Glomerular visceral epithelial cell (primary cell): ENCODE data around the gene ZNG1F.
"Not testable (repeated sequence)": the region's sequence is repeated elsewhere in the genome, so short reads cannot be mapped to it uniquely, and the experiment has no call there.

Experiments
- DNase-seq: peaks from one replicate; pipeline ENCODE4 v3.0.0-alpha.2; 2016; ENCODE audit errors: extremely low spot score

ZNG1F gene

DNA sequence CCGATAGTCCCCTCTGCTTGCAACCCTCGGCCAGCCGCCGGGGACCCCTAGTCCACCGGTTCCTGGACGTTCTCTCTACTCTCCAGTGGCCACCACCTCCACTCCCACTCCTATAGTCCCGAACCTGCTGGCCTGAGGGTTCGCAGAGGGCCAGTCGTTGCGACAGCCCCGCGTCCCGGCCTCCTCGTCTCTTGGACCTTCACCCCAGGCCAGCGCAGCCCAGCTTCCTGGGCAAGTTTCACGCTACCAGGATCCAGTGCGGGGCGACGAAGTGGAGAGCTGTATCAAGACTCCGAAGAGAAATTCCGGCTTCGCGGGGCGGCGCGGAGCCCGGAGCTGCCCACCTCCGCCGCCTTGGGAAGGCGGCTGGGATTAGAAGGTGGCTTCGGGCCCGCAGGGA is 65.7 kb downstream of the ZNG1F start:
- DNase-seq: not testable (repeated sequence)

DNA sequence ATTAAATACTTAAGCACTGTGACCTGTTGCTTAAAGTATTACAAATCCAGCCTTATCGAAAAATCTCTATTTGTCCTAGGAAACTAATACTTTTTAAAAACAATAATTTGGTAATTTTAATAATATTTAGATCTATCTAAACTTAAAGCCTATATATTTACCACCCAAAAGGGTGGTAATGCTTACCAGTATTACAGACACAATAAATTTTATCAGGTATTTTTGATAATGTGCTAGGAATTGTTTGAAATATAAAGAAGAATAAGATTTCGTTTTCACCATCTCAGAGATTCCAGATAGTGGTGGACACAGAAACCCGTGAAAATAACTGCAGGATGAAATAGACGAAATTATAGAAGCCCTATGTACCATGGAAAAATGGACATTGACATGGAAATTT is 68.4 kb downstream of the ZNG1F start:
- DNase-seq: not testable (repeated sequence)

DNA sequence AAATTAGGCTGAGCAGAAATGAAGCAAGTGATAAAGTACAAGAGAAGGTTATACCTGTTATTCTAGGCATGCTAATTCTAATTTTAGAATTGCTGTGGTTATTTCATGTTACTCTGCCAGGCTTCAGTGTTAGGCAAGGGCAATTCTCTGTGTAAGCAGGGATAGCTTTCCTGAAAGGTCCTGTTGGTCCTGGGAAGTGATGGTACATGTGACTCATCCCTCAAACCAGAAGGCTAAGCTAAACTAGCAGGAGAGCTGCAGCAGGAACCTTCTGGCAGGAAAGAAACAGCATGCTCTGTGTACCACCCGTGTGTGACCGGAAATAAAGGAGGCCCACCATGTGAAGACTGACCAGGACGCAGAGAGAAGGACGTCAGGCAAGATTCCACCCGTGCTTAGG is 69.4 kb downstream of the ZNG1F start:
- not testable (repeated sequence) for DNase-seq

DNA sequence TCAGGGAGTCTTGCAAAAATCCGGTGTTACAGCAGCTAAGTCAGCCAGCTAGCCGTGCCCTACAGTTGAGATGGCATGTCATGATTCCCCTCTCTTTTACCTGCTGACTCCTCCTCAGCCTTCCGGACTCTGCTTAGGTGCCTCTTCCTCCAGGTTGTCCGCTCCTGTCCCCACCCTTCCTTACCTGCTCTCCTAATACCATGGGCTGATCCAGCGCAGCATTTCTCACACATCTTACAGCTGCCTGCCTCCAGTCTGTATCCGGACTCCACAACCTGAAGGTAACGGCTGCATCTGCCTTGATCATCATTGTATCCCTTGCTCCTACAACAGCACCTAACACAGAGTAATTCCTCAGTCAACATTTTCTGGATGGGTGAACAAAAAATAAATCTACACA is 69.8 kb downstream of the ZNG1F start:
- DNase-seq: not testable (repeated sequence)

DNA sequence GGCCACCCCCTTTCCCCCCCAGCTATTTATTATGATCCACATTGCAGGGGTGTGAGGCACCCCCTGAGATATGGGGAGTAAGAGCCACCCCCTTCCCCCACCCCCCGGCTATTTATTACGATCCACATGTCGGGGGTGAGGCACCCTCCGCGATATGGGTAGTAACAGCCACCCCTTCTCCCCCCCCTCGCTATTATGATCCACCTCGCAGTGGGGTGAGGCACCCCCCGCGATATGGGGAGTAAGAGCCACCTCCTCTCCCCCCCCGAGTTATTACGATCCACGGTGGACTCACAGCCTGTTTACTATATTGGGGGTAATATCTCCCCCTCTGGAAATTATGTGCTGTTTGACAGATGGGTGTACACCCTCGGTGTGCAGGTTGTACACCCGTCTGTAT is 75.8 kb downstream of the ZNG1F start:
- not testable (repeated sequence) for DNase-seq

DNA sequence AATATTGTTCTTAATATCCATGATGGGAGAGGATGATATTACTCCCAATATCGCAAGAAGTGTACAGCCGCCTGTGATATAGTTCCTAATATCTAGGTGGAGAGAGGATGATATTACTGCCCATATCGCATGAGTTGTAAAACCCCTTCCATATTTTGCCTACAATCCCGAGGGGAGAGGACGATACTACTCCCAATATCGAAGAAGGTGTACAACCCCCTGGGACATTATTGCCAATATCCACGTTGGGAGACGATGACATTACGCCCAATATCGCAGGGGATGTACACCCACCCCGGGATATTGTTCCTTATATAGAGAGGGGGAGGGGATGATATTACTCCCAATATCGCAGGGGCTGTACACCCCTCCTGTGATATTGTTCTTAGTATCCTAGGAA is 77.7 kb downstream of the ZNG1F start:
- not testable (repeated sequence) for DNase-seq

DNA sequence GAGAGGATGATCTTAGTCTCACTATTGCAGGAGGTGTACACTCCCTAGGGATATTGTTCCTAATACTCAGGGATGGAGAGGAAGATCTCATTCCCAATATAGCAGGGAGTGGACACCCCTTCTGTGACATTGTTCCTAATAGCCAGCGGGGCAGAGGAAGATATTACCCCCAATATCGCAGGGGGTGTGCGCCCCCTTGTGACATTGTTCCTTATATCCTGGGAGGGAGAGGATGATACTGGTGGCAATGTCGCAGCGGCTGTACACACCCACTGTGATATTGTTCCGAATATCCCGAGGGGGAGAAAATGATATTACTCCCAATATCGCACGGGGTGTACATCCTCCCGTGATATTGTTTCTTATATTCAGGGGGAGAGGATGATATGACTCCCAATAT is 78.2 kb downstream of the ZNG1F start:
- DNase-seq: not testable (repeated sequence)

DNA sequence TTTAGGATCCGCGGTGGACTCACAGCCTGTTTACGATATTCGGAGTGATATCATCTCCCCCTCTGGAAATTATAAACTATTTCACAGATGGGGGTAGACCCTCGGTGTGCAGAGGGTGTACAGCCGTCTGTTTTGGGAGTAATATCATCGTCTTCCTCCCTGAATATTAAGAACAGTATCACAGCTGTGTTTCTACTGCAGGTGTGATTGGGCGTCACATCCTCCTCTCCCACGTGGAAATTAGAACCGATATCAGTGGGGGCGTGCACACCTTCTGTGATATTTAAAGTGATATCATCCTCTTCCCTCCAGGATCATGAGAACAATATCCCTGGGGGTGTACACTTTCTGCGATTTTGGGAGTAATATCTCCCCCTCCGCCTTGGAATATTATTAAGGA is 79.9 kb downstream of the ZNG1F start:
- DNase-seq: not testable (repeated sequence)

DNA sequence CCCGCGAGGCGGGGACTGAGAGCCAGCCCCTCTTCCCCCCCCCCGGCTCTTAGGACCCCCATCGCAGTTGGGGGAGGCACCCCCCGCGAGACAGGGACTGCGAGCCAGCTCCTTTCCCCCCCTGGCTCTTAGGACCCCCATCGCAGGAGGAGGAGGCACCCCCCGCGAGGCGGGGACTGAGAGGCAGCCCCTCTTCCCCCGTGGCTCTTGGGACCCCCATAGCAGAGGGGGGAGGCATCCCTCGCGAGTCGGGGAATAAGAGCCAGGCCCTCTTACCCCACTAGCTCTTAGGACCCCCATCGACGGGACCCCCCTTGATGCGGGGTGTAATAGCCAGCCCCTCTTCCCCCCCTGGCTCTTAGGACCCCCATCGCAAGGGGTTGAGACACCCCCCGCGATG is 80.3 kb downstream of the ZNG1F start:
- not testable (repeated sequence) for DNase-seq

DNA sequence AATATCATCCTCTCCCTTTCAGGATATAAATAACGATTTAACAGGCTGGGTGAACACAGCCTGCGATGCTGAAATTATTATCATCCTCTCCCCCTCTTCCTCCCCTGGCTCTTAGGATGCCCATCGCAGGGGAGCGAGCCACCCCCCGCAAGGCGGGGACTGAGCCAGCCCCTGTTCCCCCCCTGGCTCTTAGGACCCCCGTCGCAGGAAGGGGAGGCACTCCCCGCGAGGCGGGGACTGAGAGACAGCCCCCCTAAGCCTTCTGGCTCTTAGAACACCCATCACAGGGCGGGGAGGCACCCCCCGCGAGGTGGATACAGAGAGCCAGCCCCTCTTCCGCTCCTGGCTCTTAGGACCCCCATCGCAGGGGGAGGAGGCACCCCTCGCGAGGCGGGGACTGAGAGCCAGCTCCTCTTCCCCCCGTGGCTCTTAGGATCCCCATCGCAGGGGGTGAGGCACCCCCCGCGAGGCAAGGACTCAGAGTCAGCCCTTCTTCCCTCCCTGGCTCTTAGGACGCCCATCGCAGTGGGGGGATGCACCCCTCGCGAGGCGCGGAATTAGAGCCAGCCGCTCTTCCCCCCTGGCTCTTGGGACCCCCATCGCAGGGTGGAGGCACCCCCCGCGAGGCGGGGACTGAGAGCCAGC is 82.5 kb downstream of the ZNG1F start:
- DNase-seq: not testable (repeated sequence)

DNA sequence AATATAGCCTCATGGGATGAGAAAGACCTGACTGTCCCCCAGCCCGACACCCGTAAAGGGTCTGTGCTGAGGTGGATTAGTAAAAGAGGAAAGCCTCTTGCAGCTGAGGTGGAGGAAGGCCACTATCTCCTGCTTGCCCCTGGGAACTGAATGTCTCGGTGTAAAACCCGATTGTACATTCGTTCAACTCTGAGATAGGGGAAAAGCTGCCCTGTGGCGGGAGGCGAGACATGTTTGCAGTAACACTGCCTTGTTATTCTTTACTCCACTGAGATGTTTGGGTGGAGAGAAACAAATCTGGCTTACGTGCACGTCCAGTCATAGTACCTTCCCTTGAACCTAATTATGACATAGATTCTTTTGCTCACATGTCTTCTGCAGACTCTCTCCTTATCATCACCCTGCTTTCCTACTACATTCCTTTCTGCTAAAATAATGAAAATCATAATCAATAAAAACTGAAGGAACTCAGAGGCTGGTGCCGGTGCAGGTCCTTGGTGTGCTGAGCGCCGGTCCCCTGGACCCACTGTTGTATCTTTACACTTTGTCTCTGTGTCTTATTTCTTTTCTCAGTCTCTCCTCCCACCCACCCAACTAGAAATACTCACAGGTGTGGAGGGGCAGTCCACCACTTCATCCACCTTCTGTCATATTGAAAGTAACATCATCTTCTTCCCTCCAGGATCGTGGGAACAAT is 83.4 kb downstream of the ZNG1F start:
- not testable (repeated sequence) for DNase-seq

DNA sequence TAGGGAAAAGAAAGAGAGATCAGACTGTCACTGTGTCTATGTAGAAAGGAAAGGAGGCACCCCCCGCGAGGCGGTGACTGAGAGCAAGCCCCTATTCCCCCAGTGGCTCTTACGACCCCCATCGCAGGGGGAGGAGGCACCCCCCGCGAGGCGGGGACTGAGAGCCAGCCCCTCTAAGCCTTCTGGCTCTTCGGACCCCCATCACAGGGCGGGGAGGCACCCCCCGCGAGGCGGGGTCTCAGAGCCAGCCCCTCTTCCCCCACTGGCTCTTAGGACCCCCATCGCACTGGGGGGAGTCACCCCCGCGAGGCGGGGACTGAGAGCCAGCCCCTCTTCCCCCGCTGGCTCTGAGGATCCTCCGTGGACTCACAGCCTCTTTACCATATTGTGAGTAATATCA is 84.6 kb downstream of the ZNG1F start:
- DNase-seq: not testable (repeated sequence)

DNA sequence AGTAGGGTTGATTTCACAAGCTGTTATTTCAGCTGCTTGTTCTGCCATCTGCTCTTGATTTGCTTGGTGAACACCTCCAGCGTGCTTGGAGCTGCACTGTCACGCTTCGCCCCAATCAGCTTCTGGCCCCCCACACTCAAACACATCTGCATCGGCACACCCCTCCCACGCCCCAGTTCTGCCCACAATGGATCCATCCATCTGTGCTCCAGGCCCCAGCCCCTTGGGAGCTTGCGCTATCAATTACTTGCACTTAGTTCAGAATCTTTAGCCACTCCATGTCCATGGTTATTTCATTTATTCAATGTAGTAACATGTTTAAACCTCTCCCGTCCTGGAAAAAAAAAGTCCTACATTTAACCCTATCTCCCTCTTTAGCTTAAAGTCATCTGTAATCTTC is 88.6 kb downstream of the ZNG1F start:
- not testable (repeated sequence) for DNase-seq

DNA sequence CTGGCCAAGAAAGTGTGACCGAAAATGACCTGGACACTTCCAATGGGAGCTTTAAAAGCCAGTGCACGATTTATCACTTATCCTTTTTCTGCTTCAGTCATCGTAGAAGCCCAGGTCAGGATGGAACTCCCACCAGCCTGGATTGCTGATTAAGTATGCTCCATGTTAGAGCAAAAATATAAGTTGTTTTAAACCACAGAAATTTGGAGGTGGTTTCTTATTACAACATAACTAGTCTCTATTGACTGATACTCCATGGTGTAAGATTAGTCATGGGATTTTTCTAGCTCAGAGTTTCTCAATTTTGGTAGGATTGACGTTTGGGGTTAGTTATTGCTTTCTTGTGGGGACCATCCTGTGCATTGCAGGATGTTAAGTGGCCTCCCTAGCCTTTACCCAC is 90.4 kb downstream of the ZNG1F start:
- not testable (repeated sequence) for DNase-seq

DNA sequence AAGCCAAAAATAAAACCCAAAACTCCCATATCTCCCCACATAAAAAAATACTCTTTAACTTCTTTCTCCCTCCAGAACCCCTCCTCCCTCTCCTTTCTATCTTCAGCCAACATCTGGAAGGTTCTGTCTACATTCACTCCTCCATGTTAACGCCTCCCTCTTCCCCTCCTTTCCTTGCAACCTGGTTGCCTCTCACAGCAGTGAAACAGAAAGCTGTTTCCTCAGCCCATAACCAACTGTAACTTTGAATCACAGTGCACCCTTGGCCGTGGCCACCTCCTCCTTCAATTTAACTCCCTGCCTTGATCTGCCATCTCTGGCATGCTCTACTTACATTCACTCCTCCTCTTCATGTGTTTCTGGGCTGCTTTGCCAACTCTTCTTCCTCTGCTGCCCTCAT is 94.1 kb downstream of the ZNG1F start:
- not testable (repeated sequence) for DNase-seq

DNA sequence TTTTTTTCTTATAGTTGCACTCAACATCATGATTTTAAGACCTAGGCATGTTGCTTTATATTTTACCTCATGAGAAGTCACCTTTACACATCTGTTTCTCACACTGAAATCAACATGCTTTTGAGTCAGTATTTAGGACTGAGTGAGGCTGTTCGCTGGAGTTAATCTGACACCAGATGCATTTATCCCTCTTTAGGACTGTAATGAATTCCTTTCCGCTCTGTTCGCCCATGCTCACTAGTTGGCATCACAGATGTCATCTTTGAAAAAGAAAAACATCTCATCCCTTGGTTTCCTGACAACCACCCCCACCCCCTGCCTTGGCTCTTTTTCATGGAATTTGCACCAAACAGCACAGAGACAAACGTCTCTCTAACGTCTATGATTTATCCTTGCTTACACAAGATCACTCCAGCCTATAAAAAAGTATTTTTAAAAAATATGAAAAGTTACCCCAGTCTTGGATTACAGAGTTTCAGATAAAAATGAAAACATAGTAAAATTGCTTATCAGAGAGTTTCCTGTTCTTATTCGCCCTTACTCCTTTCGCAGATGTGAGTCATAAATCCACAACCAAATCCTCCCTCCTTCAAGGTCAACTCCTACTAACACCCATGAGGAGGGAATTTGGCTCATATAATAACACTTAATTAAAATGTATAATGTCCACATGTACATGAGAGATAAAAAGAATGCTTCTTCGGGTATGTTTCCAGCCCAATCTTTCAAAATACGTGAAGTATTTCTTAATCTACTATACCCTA is 94.9 kb downstream of the ZNG1F start:
- not testable (repeated sequence) for DNase-seq

DNA sequence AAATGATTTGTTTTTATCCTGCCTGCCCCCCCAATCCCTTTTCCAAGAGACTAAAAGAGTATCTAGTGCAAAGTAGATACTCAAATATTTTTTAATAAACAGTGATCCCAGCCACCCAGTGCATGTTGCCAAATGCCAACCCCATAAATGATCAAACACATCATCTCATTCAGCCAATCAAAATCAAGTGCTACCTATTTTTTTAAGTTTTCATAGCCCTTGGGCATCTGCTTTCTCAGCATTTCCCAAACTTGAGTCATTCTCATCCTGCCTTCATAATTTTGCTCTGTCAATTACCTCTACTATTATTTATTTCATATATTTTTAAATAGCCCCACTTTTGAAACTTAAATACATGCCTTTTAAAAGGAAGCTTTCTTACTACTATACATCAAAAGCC is 98.2 kb downstream of the ZNG1F start:
- not testable (repeated sequence) for DNase-seq

DNA sequence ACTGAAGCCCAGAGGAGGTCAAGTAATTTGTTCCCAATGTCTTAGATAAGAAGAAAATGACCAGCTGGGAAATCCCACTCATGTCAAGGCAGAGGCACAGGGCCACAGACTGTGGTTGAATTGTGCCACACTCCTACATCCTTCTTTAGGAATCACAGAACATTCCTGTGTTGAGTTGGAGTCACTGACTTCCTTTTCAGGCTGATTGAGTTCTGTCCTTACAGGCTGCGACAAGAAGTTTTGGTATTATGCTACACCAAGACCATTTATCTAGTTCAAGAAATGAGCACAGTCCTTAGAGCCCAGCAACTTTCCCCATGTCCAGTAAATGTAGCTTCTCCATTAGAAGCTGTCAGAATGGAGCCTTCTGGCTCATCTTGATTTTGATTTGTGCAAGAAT is 98.7 kb downstream of the ZNG1F start:
- DNase-seq: not testable (repeated sequence)

DNA sequence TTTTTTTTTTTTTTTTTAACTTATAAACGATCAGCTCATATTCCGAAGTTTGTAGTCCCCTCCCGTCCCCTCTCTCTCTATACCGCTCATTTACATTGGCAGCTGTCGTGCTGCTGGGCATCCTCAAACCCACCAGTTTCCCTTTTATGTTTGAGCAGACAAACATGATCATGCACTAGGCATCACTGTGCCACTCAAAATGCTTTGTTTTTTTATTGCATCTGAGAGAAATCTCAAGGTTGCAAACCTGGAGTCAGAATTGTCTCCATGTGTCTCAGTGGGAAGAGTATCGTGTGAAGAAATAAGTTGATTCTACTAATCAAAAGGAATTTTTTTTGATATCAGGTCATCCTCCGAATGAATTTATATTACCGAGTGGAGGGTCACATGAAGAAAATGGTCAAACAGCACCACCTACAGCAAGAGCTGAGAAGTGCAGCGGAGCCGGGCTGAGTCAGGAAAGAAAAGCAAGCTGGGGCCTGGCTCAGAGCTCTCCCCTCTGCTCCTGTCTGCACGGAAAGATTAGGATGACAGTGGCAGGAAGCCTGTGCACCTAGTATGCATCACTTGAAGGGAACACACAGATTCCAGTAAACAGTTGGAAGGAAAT is 100.6 kb downstream of the ZNG1F start:
- DNase-seq: not testable (repeated sequence)

DNA sequence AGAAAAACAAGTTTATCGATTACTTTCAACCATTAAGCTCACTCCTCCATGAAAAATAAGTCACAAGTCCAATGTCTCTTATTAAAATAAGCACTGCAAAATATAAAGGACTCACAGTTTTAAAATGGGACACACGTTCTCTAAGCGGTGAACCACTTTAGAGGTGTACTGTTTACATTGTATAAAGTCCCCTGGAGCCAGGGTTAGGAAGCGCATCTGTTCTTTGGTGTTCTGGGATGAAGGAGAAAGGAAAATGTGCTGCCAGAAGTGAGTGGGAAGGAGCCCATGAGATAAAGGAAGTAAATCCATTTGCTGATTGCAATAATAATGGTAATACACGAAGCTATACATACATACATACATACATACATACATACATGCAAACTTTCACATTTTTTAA is 101.2 kb downstream of the ZNG1F start:
- not testable (repeated sequence) for DNase-seq

DNA sequence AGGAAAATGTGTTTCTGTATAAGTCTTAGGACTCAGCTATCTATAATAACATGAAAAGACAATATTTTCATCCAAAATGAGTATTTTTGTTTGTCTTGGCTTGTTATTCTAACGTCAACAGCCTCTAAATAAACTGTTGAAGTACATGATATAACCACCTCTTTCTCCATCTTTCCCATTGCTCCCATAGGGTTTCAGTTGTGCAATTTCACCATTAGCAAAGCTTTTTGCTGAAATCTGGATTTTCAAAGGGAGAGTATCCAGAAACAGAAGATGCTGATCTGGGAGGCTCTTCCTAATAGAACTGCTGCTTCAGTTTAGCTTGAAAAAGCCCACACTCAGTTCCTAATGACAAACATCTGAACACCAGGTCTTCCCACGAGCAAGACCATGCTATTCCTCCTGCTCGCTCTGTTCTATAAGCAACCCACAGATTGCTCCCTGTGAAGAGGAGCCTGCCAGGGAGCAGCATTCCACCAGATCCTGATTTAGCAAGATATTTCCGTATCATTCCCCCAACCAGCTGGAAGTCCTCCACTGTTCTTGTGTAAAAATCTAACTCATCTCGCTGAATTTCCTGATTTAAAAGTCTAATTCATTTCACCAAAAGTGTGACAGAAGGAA is 101.8 kb downstream of the ZNG1F start:
- not testable (repeated sequence) for DNase-seq

DNA sequence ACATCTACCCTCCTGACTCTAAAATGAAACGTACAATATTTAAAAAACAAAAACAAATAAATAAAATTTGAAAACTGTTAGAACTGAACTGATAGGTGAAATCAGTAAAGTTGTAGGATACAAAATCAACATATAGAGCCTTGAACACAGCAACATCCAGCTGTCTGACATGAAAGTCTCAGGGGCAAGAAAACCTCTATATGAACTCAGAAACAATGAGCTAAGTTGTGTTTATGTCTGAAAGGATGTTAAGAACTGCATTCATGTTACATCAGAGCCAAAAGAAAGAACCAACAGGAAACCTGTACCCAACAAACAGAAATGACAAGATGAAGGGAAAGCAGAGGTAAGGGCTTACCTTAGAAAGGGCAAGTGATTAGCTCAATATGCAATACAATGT is 102.4 kb downstream of the ZNG1F start:
- not testable (repeated sequence) for DNase-seq
